MV-4-11 (cell line): ENCODE measurements around the gene PCA3.

Experiments used
- DNase-seq: peaks from one replicate; lab custom pipeline; 2025; lab: John Stamatoyannopoulos, UW

The PCA3 gene

GRCh38 chr9:76827296-76828080, 63.2 kb downstream of the PCA3 start:
- DNase-seq: no peak

GRCh38 chr9:76828447-76828846, 64.2 kb downstream of the PCA3 start:
- DNase-seq: no peak

GRCh38 chr9:76835571-76836283, 71.5 kb downstream of the PCA3 start:
- DNase-seq: no peak
